ENCODE results near the gene ALPK3.
"Not testable (repeated sequence)": the region's sequence is repeated elsewhere in the genome, so short reads cannot be mapped to it uniquely, and the experiment has no call there.

Gene ALPK3

GRCh38 chr15:84826369-84826823, 9.2 kb downstream of the ALPK3 start:
- DNase-seq, result no peak

GRCh38 chr15:84827246-84827645, 10.1 kb downstream of the ALPK3 start:
- DNase-seq, result no peak

GRCh38 chr15:84828086-84828908, 11.1 kb downstream of the ALPK3 start:
- DNase-seq, result no peak

- DNase-seq, result no peak
Observed at GRCh38 chr15:84829428-84829827, 12.3 kb downstream of the ALPK3 start.

- DNase-seq, result no peak
Observed at GRCh38 chr15:84830036-84830435, 12.9 kb downstream of the ALPK3 start.

- no peak for DNase-seq
Observed at GRCh38 chr15:84831028-84831427, 13.9 kb downstream of the ALPK3 start.

GRCh38 chr15:84831613-84832012, 14.5 kb downstream of the ALPK3 start:
- no peak for DNase-seq

GRCh38 chr15:84832448-84833040, 15.4 kb downstream of the ALPK3 start:
- DNase-seq, result no peak

- DNase-seq, result no peak
Observed at GRCh38 chr15:84833447-84834228, 16.5 kb downstream of the ALPK3 start.

- no peak for DNase-seq
Observed at GRCh38 chr15:84834229-84834955, 17.2 kb downstream of the ALPK3 start.

GRCh38 chr15:84834969-84835368, 17.8 kb downstream of the ALPK3 start:
- no peak for DNase-seq

- no peak for DNase-seq
Observed at GRCh38 chr15:84835661-84836337, 18.6 kb downstream of the ALPK3 start.

GRCh38 chr15:84836844-84837243, 19.7 kb downstream of the ALPK3 start:
- no peak for DNase-seq

- no peak for DNase-seq
Observed at GRCh38 chr15:84839714-84840113, 22.6 kb downstream of the ALPK3 start.

- DNase-seq, result no peak
Observed at GRCh38 chr15:84840255-84840654, 23.1 kb downstream of the ALPK3 start.

GRCh38 chr15:84840741-84841429, 23.7 kb downstream of the ALPK3 start:
- no peak for DNase-seq

- no peak for DNase-seq
Observed at GRCh38 chr15:84842781-84843180, 25.6 kb downstream of the ALPK3 start.

- DNase-seq, result no peak
Observed at GRCh38 chr15:84844964-84845363, 27.8 kb downstream of the ALPK3 start.

GRCh38 chr15:84845631-84846030, 28.5 kb downstream of the ALPK3 start:
- DNase-seq, result not testable (repeated sequence)

GRCh38 chr15:84846269-84846668, 29.1 kb downstream of the ALPK3 start:
- DNase-seq, result no peak

GRCh38 chr15:84847382-84847781, 30.2 kb downstream of the ALPK3 start:
- DNase-seq, result no peak

- DNase-seq, result no peak
Observed at GRCh38 chr15:84852212-84852611, 35.1 kb downstream of the ALPK3 start.
